ENCODE measurements around the gene NR2F6. TPM values are rescaled to one million over a fixed set of nuclear protein-coding genes. Genes with fewer than 3 reads are reported as not detected.

Gene NR2F6
- polyA plus RNA-seq, 1 donor (not counting 4 experiments of a cell fraction or from before 2014, with no cell fraction given): 12.3 TPM

DNA sequence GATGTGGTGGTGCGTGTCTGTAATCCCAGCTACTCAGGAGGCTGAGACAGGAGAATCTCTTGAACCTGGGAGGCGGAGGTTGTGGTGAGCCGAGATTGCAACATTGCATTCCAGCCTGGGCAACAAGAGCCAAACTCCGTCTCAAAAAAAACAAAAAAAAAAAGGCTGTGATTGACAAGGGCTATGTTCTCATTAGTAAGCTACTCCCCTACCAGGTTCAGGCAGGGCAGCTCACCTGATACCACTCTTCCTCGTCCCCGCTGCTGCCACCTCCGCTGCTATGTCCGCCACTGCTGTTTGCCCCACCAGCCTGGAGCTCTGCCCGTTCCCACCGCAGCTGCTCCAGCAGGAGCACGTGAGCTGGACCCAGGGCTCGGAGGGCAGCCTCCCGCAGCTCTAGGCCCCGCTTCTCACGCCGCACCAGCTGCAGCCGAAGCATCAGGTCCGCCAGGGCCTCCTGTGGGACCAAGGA, 9.5 kb upstream of the NR2F6 start:
- Histone ChIP-seq H3K4me2 (ENCODE audit: control insufficient read depth, extremely low read depth, insufficient read depth, low read depth, low read length) (no peak overlapping the region), H3K9me3 (ENCODE audit: control insufficient read depth, low read depth, low read length) (peaks cover 5% of the 10 kb centered on the region), H2AFZ (ENCODE audit: control insufficient read depth, low read length) (no peak overlapping the region), H3K27me3 (ENCODE audit: control insufficient read depth, extremely low read depth, insufficient read depth, low read length) (no peaks in the 10 kb centered on the region), H3K36me3 (ENCODE audit: control insufficient read depth in 2 of 2, extremely low read depth in 1 of 2, insufficient read depth in 2 of 2, low read length in 2 of 2) (no peaks in the 10 kb centered on the region), H3K4me1 (ENCODE audit: control insufficient read depth, extremely low read depth, insufficient read depth, low read length) (no peaks in the 10 kb centered on the region), H3K9me1 (ENCODE audit: control insufficient read depth, extremely low read depth, insufficient read depth, low read length) (no peaks in the 10 kb centered on the region), H3K79me2 (ENCODE audit: control insufficient read depth, insufficient read depth, low read length) (no peaks in the 10 kb centered on the region), H3K9ac (ENCODE audit: control insufficient read depth, extremely low read depth, insufficient read depth, low read length) (no peak overlapping the region), H3K4me3 (ENCODE audit: control insufficient read depth in 2 of 3, extremely low read depth in 1 of 3, insufficient read depth in 2 of 3, low read depth in 1 of 3, low read length in 3 of 3) (no peak overlapping the region), H3K27ac (ENCODE audit: control insufficient read depth, insufficient read depth, low read length) (no peak overlapping the region), H4K20me1 (ENCODE audit: control insufficient read depth, extremely low read depth, insufficient read depth, low read length) (no peaks in the 10 kb centered on the region)
- dilution Hi-C loops (cut with MboI; ENCODE audit: extremely low pct_ligation_motif_present, low sequenced_read_pairs): no loop called here
- no peak for FAIRE-seq
- DNase-seq (ENCODE audit: low read depth, low spot score): no peak
- TF ChIP-seq EZH2 (IDR thresholded peaks at IDR 0.05; ENCODE audit: low read length): no peak
- TF ChIP-seq, protein P1, sequence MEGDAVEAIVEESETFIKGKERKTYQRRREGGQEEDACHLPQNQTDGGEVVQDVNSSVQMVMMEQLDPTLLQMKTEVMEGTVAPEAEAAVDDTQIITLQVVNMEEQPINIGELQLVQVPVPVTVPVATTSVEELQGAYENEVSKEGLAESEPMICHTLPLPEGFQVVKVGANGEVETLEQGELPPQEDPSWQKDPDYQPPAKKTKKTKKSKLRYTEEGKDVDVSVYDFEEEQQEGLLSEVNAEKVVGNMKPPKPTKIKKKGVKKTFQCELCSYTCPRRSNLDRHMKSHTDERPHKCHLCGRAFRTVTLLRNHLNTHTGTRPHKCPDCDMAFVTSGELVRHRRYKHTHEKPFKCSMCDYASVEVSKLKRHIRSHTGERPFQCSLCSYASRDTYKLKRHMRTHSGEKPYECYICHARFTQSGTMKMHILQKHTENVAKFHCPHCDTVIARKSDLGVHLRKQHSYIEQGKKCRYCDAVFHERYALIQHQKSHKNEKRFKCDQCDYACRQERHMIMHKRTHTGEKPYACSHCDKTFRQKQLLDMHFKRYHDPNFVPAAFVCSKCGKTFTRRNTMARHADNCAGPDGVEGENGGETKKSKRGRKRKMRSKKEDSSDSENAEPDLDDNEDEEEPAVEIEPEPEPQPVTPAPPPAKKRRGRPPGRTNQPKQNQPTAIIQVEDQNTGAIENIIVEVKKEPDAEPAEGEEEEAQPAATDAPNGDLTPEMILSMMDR (optimal IDR thresholded peaks at IDR 0.05 in 1 of 3, IDR thresholded peaks at IDR 0.05 in 1 of 3, conservative IDR thresholded peaks at IDR 0.05 in 1 of 3; ENCODE audit: extremely low read depth in 1 of 3, insufficient read depth in 2 of 3, low read length in 3 of 3): no peak

DNA sequence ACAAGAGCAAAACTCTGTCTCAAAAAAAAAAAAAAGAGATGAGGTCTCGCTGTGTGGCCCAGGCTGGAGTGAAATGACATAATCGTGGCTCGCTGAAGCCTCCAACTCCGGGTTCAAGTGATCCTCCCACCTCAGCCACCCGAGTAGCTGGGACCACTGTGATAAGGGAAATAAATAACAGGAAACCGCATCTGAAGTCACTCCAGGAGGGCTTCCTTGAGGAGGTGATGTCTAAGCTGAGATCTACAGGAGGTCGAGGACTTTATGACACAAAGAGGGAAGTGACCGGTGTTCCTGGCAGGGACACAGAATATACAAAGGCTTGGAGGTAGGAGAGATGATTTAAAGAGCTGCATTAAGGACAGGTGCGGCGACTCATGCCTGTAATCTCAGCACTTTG, 8.9 kb upstream of the NR2F6 start:
- no peak overlapping the region for H3K27ac ChIP-seq (ENCODE audit: control insufficient read depth, insufficient read depth, low read length)
- TF ChIP-seq, protein P1 (optimal IDR thresholded peaks at IDR 0.05 in 1 of 3, IDR thresholded peaks at IDR 0.05 in 1 of 3, conservative IDR thresholded peaks at IDR 0.05 in 1 of 3; ENCODE audit: extremely low read depth in 1 of 3, insufficient read depth in 2 of 3, low read length in 3 of 3): no peak
- dilution Hi-C loops (cut with MboI; ENCODE audit: extremely low pct_ligation_motif_present, low sequenced_read_pairs): no loop called here
- no peaks in the 10 kb centered on the region for H3K4me1 ChIP-seq (ENCODE audit: control insufficient read depth, extremely low read depth, insufficient read depth, low read length)
- H4K20me1 ChIP-seq (ENCODE audit: control insufficient read depth, extremely low read depth, insufficient read depth, low read length): no peaks in the 10 kb centered on the region
- H3K9me1 ChIP-seq (ENCODE audit: control insufficient read depth, extremely low read depth, insufficient read depth, low read length): no peaks in the 10 kb centered on the region
- H3K4me3 ChIP-seq (ENCODE audit: control insufficient read depth in 2 of 3, extremely low read depth in 1 of 3, insufficient read depth in 2 of 3, low read depth in 1 of 3, low read length in 3 of 3): no peak overlapping the region
- FAIRE-seq: no peak
- no peaks in the 10 kb centered on the region for H3K27me3 ChIP-seq (ENCODE audit: control insufficient read depth, extremely low read depth, insufficient read depth, low read length)
- H3K9ac ChIP-seq (ENCODE audit: control insufficient read depth, extremely low read depth, insufficient read depth, low read length): no peak overlapping the region
- H3K79me2 ChIP-seq (ENCODE audit: control insufficient read depth, insufficient read depth, low read length): no peaks in the 10 kb centered on the region
- no peak for DNase-seq (ENCODE audit: low read depth, low spot score)
- H3K36me3 ChIP-seq (ENCODE audit: control insufficient read depth in 2 of 2, extremely low read depth in 1 of 2, insufficient read depth in 2 of 2, low read length in 2 of 2): no peaks in the 10 kb centered on the region
- peaks cover 5% of the 10 kb centered on the region for H3K9me3 ChIP-seq (ENCODE audit: control insufficient read depth, low read depth, low read length)
- H3K4me2 ChIP-seq (ENCODE audit: control insufficient read depth, extremely low read depth, insufficient read depth, low read depth, low read length): no peak overlapping the region
- H2AFZ ChIP-seq (ENCODE audit: control insufficient read depth, low read length): no peak overlapping the region

All from keratinocyte (primary cell).